ENCODE measurements around the gene FRY.

FRY gene

GRCh38 chr13:32007494-32007893 is 24.1 kb upstream of the FRY start:
- TF ChIP-seq ZNF274 (IDR thresholded peaks at IDR 0.05; ENCODE audit: low read depth, low read length) = no peak
- H3K4me3 ChIP-seq (ENCODE audit: low read length) = no peak overlapping the region

- no peak for TF ChIP-seq ZNF274 (IDR thresholded peaks at IDR 0.05; ENCODE audit: low read depth, low read length)
- no peak overlapping the region for H3K4me3 ChIP-seq (ENCODE audit: low read length)
Observed at GRCh38 chr13:32008518-32009175, 22.9 kb upstream of the FRY start.

- H3K4me3 ChIP-seq (ENCODE audit: low read length) = no peak overlapping the region
Observed at GRCh38 chr13:32009362-32009761, 22.2 kb upstream of the FRY start.

GRCh38 chr13:32010136-32010535 is 21.4 kb upstream of the FRY start:
- TF ChIP-seq ZNF274 (IDR thresholded peaks at IDR 0.05; ENCODE audit: low read depth, low read length) = no peak

More at GRCh38 chr13:32009362-32009761, 22.2 kb upstream of the FRY start:
- TF ChIP-seq ZNF274 (IDR thresholded peaks at IDR 0.05; ENCODE audit: low read depth, low read length) = no peak

GRCh38 chr13:32011971-32012370 is 19.6 kb upstream of the FRY start:
- TF ChIP-seq ZNF274 (IDR thresholded peaks at IDR 0.05; ENCODE audit: low read depth, low read length) = no peak
- H3K4me3 ChIP-seq (ENCODE audit: low read length) = no peak overlapping the region

More at GRCh38 chr13:32010136-32010535, 21.4 kb upstream of the FRY start:
- no peak overlapping the region for H3K4me3 ChIP-seq (ENCODE audit: low read length)

- TF ChIP-seq ZNF274 (IDR thresholded peaks at IDR 0.05; ENCODE audit: low read depth, low read length) = no peak
- no peak overlapping the region for H3K4me3 ChIP-seq (ENCODE audit: low read length)
Observed at GRCh38 chr13:32013181-32013580, 18.4 kb upstream of the FRY start.

GRCh38 chr13:32016119-32016518 is 15.5 kb upstream of the FRY start:
- TF ChIP-seq ZNF274 (IDR thresholded peaks at IDR 0.05; ENCODE audit: low read depth, low read length) = no peak
- H3K4me3 ChIP-seq (ENCODE audit: low read length) = no peak overlapping the region

GRCh38 chr13:32016631-32017030 is 14.9 kb upstream of the FRY start:
- no peak for TF ChIP-seq ZNF274 (IDR thresholded peaks at IDR 0.05; ENCODE audit: low read depth, low read length)
- no peak overlapping the region for H3K4me3 ChIP-seq (ENCODE audit: low read length)

- H3K4me3 ChIP-seq (ENCODE audit: low read length) = no peak overlapping the region
- no peak for TF ChIP-seq ZNF274 (IDR thresholded peaks at IDR 0.05; ENCODE audit: low read depth, low read length)
Observed at GRCh38 chr13:32017474-32017873, 14.1 kb upstream of the FRY start.

- H3K4me3 ChIP-seq (ENCODE audit: low read length) = no peak overlapping the region
- TF ChIP-seq ZNF274 (IDR thresholded peaks at IDR 0.05; ENCODE audit: low read depth, low read length) = no peak
Observed at GRCh38 chr13:32019612-32020233, 11.9 kb upstream of the FRY start.

GRCh38 chr13:32021785-32022184 is 9.8 kb upstream of the FRY start:
- H3K4me3 ChIP-seq (ENCODE audit: low read length) = no peak overlapping the region
- TF ChIP-seq ZNF274 (IDR thresholded peaks at IDR 0.05; ENCODE audit: low read depth, low read length) = no peak

- TF ChIP-seq ZNF274 (IDR thresholded peaks at IDR 0.05; ENCODE audit: low read depth, low read length) = no peak
Observed at GRCh38 chr13:32022311-32022710, 9.3 kb upstream of the FRY start.

GRCh38 chr13:32023096-32023495 is 8.5 kb upstream of the FRY start:
- TF ChIP-seq ZNF274 (IDR thresholded peaks at IDR 0.05; ENCODE audit: low read depth, low read length) = no peak
- H3K4me3 ChIP-seq (ENCODE audit: low read length) = no peak overlapping the region

More at GRCh38 chr13:32022311-32022710, 9.3 kb upstream of the FRY start:
- H3K4me3 ChIP-seq (ENCODE audit: low read length) = no peak overlapping the region

- no peak for TF ChIP-seq ZNF274 (IDR thresholded peaks at IDR 0.05; ENCODE audit: low read depth, low read length)
Observed at GRCh38 chr13:32023698-32024097, 7.9 kb upstream of the FRY start.

GRCh38 chr13:32024750-32025149 is 6.8 kb upstream of the FRY start:
- H3K4me3 ChIP-seq (ENCODE audit: low read length) = no peak overlapping the region
- no peak for TF ChIP-seq ZNF274 (IDR thresholded peaks at IDR 0.05; ENCODE audit: low read depth, low read length)

More at GRCh38 chr13:32023698-32024097, 7.9 kb upstream of the FRY start:
- no peak overlapping the region for H3K4me3 ChIP-seq (ENCODE audit: low read length)
